Activated naive CD8-positive, alpha-beta T cell treated with anti-CD3 and anti-CD28 coated beads, Interleukin-2, amount 50 U/mL, for 24 hours (primary cell): ENCODE results near the gene MYH9.

Experiments
- ATAC-seq: fragments of 150-1000 bp; cut with Tn5 transposase; one replicate; pipeline ENCODE4 v1.10.0; 2021
- DNase-seq: peaks from one replicate; pipeline ENCODE4 v3.0.0; 2021
- H3K27ac Mint-ChIP-seq: one replicate; pipeline ENCODE4 v1.8.0; 2021; ENCODE audit warnings: mild to moderate bottlenecking, mixed read lengths
- H3K27me3 Mint-ChIP-seq: one replicate; pipeline ENCODE4 v1.8.0; 2021; ENCODE audit warnings: mixed read lengths
- H3K36me3 Mint-ChIP-seq: one replicate; pipeline ENCODE4 v1.8.0; 2021; ENCODE audit warnings: low read depth, mixed read lengths
- H3K4me1 Mint-ChIP-seq: one replicate; pipeline ENCODE4 v1.8.0; 2021; ENCODE audit warnings: mixed read lengths
- H3K4me3 Mint-ChIP-seq: one replicate; pipeline ENCODE4 v1.8.0; 2021; ENCODE audit warnings: mild to moderate bottlenecking, moderate library complexity, mixed read lengths
- H3K9me3 Mint-ChIP-seq: one replicate; pipeline ENCODE4 v1.8.0; 2021; ENCODE audit warnings: mixed read lengths

The MYH9 gene

DNA sequence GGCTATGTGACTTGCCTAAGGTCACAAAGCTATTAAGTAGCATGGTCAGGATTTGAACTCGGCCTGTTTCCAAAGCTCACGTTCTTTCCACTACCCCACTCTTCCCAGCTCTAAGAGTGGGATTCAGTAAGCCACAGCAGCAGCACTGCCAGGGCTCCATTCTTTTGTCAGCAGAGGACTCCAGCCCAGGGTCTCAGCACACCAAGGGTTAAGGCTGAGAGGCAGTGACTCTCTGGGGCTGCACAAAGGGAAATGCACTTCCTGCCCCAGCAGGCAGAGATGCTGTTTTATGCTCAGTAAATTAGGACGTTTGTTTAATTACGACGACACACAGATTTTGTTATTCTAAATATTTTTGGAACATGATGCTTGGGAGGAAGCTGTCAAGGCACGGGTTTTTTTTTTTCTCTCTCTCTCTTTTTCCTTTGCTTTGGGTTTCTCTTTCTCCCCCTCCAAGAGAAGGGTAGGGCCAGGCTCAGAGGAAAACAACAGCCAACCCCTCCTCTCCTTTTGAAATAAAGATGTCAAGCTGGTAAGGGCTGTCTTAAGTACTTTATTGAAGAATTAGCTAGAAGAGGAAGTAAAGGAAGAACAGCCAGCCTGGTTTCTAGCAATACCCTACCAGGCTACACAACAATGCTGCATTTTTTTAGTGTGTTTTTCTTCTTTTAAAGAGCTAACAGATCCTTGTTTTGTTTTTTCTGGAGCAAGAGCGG lies 2.8 kb downstream of the MYH9 start:
- H3K27ac Mint-ChIP-seq: peak overlapping the region; percentile 100
- no peaks in the 10 kb centered on the region for H3K9me3 Mint-ChIP-seq
- H3K36me3 Mint-ChIP-seq: peaks cover 47% of the 10 kb centered on the region
- no peak for ATAC-seq
- peaks cover 67% of the 10 kb centered on the region for H3K4me1 Mint-ChIP-seq
- peak overlapping the region; percentile 98 for H3K4me3 Mint-ChIP-seq
- H3K27me3 Mint-ChIP-seq: no peaks in the 10 kb centered on the region
- no peak for DNase-seq

DNA sequence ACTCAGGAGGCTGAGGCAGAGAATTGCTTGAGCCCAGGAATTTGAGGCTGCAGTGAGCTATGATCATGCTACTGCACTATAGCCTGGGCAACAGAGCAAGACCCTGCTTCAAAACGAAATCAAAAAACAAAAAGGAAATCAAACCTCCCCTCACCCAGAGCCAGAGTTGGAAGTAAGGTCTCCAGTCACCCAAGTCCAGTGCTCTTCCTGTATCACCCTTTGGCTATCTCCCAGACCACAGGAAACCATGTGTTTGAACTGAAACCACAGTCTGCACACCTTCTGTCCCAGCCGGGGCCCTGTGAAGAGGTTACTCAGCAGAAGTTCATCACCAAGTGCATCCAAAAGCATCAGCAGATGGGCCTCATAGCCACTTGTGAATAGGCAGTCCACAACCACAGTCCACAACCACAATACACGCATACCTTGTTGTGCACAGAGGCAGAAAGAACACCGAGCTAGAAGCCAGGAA lies 4.6 kb downstream of the MYH9 start:
- Mint-ChIP-seq H3K9me3 (no peaks in the 10 kb centered on the region), H3K4me3 (peak overlapping the region; percentile 98), H3K27ac (peak overlapping the region; percentile 100), H3K4me1 (peaks cover 77% of the 10 kb centered on the region), H3K36me3 (peaks cover 58% of the 10 kb centered on the region), H3K27me3 (no peaks in the 10 kb centered on the region)
- ATAC-seq: no peak
- peak; percentile 66 for DNase-seq

DNA sequence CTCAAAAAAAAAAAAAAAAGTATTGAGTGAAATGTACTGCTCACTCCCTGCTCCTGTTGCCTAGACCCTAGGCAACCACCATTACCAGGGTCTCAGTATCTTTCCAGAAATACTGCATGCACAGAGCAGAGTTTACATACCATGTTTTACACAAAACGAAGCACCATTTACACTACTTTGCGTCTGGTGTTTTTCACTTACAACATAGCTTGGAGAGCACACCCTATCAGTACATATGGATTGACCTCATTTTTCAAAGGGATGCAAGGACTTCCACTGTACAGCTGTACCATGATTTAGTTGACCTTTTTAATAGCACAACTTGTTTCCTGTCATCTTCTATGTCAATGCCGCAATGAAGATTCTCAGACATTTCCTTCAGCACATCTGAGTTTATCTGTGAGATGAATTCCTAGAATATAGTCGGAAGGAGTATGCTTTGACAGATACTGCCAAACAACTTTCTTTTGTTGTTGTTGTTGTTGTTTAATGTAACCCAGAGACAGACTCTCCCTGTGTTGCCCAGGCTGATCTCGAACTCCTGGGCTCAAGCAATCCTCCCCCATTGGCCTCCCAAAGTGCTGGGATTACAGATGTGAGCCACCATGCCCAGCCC lies 6.1 kb downstream of the MYH9 start:
- peaks cover 91% of the 10 kb centered on the region for H3K4me1 Mint-ChIP-seq
- no peaks in the 10 kb centered on the region for H3K9me3 Mint-ChIP-seq
- H3K36me3 Mint-ChIP-seq: peaks cover 68% of the 10 kb centered on the region
- no peaks in the 10 kb centered on the region for H3K27me3 Mint-ChIP-seq
- ATAC-seq: no peak
- peak overlapping the region; percentile 58 for H3K4me3 Mint-ChIP-seq
- peak overlapping the region; percentile 82 for H3K27ac Mint-ChIP-seq
- no peak for DNase-seq

DNA sequence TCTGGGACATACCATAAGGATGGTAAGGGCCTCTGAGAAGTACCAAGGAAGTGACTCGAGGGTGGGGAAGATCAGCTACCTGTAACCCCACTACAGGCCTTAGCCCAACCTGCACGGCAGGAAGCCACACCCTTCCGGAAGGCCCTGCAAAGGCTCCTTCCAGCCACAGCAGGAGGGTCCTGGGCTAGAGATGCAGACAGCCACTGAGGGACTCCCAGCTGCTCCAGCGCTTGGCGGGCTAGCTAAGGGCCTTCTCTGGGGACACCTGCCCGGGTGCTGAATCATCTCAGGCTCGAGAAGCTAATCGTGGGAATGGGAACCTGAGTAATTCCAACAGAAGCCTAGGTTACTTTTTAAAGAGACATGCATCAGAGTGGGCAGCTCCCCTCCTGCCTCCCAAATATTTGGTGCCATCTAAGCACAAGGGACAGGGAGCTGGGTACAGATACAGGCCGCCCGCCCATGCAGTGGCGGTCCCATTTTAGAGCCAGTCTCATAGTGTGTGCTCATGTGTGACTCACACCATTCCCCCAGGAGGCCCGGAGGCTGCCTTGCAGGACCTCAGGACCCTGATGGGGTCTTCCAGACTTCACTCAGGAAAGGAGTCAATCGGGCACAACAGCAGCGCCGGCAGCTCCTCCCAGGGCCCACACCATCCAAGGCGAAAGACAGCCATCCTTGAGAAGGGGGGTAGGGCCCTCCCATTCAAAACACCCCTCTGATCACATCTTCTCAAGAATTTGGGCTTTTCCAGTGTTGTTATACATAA lies 8.0 kb downstream of the MYH9 start:
- Mint-ChIP-seq H3K9me3 (no peaks in the 10 kb centered on the region), H3K27ac (peak overlapping the region; percentile 82), H3K4me1 (peaks cover 96% of the 10 kb centered on the region), H3K4me3 (peak overlapping the region; percentile 77), H3K36me3 (peaks cover 64% of the 10 kb centered on the region), H3K27me3 (no peaks in the 10 kb centered on the region)
- ATAC-seq (peak; percentile 14), DNase-seq (peak; percentile 40)

DNA sequence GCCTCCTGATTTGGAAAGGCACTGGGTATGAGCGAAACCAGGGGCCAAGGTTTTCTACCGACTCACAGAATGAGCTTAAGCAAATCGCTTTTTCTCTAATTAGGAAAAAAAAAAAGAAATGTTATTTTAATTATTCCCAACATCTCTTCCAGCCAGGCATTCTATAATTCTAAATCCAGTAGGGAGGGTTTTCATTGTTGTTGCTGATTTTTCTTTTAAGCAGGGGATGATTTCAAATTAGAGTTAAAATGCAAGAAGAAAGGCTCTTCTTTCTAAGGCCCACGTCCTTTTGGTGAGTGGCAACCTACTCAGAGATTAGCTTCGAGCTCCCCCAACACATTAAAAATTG lies 8.9 kb downstream of the MYH9 start:
- Mint-ChIP-seq H3K4me1 (peaks cover 96% of the 10 kb centered on the region), H3K27ac (peak overlapping the region; percentile 82), H3K4me3 (peak overlapping the region; percentile 77), H3K9me3 (no peaks in the 10 kb centered on the region), H3K27me3 (no peaks in the 10 kb centered on the region), H3K36me3 (peaks cover 59% of the 10 kb centered on the region)
- no peak for DNase-seq
- no peak for ATAC-seq

DNA sequence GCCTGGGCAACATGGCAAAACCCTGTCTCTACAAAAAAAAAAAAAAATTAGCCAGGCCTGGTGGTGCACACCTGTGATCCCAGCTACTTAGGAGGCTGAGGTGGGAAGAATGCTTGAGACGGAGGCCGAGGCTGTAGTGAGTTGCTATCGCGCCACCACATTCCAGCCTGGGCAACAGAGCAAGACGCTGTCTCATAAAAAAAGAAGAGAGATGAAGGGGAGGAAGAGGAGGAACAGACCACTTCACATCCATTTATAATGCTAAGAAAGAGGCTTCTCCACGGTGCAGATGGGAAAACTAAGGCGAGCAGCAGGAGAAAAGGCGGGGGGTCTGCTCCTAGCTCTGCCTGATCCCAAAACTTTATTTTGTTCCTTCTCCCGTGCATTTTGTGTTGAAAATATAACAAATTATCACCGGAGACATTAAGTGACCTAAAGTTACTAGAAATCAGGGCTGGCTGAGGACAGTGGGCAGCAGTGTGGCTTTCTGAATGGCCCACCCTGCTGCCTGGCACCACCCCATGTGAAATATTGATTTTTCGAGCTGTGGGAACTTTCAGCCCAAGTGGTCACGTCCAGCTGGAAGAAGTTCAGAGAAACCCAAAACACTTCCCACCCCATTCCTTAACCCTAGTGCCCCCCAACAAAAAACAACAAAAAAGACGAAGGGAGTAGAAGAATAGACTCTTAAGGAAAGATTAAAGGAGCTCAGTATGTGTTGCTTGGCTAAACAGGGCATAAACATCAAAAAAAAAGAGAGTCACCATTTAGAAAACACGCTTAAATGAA lies 9.5 kb downstream of the MYH9 start:
- H3K27me3 Mint-ChIP-seq: no peaks in the 10 kb centered on the region
- peak overlapping the region; percentile 82 for H3K27ac Mint-ChIP-seq
- no peak for DNase-seq
- peak overlapping the region; percentile 77 for H3K4me3 Mint-ChIP-seq
- peaks cover 96% of the 10 kb centered on the region for H3K4me1 Mint-ChIP-seq
- peaks cover 60% of the 10 kb centered on the region for H3K36me3 Mint-ChIP-seq
- no peak for ATAC-seq
- no peaks in the 10 kb centered on the region for H3K9me3 Mint-ChIP-seq

DNA sequence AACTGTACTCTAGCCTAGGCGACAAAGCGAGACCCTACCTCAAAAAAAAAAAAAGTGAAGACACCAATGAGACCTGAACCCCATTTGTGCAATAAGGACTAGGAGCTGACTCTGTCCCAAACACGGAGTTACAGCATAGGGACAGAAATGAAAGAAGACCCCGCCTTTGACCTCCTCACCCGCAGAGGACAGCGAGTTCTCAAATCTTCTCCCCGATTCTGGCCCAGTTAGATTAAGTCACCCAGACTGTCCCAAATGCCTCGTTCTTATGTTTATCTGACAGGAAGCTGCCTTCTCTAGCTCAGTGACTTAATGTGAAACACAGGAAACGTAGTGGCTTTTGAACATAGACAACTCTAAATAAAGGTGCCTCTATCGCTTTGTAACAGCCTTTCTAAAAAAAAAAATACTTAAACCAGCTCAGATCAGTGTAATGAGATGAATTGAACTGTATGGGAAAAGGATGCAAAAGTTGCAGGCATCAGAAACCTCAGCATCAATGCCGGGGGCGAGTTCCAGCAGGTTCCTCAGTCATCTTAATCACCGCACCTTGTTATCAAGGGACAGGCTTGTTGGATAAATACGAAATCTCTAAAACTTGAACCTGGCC lies 10.6 kb downstream of the MYH9 start:
- Mint-ChIP-seq H3K27ac (peak overlapping the region; percentile 82), H3K4me1 (peaks cover 97% of the 10 kb centered on the region), H3K4me3 (peak overlapping the region; percentile 77), H3K9me3 (no peaks in the 10 kb centered on the region), H3K27me3 (no peaks in the 10 kb centered on the region), H3K36me3 (peaks cover 63% of the 10 kb centered on the region)
- DNase-seq: no peak
- ATAC-seq: peak; percentile 56

DNA sequence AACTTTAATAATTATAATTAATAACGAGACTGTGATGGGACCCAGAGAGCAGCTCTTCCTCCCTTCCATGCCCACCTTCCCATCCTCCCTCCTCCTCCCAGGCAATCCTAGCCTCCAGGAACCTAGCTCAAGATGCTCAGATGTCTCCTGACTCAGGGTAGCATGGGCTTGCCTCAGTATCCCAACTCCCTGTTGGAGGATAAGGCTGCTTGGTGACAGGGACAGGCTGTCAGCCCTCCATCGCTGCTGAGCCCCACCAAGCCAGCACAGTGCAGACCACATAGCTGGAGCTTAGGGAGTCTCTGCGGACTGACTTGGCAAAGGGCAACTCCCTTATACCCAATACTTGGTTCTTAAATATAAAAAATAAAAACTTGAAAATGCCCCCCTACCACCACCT lies 11.5 kb downstream of the MYH9 start:
- Mint-ChIP-seq H3K27me3 (no peaks in the 10 kb centered on the region), H3K9me3 (no peaks in the 10 kb centered on the region), H3K36me3 (peaks cover 62% of the 10 kb centered on the region), H3K4me3 (peak overlapping the region; percentile 77), H3K27ac (peak overlapping the region; percentile 82), H3K4me1 (peaks cover 97% of the 10 kb centered on the region)
- DNase-seq (no peak), ATAC-seq (no peak)

DNA sequence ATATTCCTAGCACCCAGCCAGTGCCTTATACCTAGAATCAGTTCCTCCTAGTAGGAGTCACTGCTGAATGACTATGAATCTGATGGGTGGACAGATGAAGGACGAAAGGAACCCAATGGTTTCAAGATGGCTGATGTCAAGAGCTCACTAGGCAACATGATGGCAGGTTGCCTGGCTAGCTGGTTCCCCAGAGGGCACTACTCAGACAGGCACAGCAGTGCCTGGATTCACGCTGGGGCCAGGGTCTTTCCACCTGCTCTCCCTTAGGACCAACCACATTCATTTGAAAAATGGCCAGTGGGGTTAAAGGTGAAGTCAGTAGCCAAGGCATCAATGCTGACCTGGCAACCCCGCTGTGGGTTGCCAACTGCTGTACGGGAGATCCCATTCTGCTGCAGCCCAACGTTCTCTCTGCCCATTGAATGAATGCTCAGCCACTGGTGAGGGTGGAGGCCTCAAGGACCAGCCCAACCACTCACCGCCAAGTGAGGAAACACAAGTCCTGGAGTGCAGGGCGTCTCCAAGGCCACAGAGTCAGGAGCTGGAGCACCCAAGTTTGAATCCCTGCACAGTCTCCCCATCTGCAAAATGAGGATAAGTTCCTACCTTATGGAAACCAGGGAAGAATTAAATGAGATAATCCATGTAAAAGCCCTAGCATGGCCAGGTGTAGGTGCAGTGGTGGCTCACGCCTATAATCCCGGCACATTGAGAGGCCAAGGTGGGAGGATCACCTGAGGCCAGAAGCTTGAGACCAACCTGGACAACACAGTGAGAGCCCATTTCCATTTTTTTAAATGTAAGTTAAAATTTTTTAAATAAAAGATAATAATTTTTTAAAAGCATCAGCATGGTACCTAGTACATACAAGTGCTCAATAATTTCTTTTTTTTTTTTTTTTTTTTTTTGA lies 12.4 kb downstream of the MYH9 start:
- Mint-ChIP-seq H3K4me3 (peak overlapping the region; percentile 55), H3K36me3 (peaks cover 65% of the 10 kb centered on the region), H3K27me3 (no peaks in the 10 kb centered on the region), H3K4me1 (peaks cover 97% of the 10 kb centered on the region), H3K9me3 (no peaks in the 10 kb centered on the region), H3K27ac (peak overlapping the region; percentile 90)
- DNase-seq (no peak), ATAC-seq (no peak)

DNA sequence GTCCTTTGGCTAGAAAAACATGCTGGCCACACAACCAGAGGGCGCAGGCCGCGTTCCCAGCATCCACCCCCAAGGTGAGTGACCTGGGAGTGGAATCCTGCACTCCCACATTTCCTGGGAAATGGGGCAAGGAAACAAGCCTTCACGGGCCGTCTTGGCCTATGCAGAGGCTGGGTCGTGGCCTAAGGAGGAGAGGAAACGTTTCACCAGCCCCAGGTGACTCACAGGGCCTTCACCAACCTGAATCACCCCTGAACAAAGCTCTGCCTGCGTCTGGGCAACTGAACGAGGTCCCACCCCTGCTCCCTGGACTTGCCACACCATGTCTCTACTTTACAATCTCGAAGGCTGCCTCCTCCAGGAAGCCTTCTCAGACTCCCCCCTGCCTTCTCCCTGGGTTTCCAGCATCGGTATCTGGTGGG lies 13.2 kb downstream of the MYH9 start:
- no peaks in the 10 kb centered on the region for H3K27me3 Mint-ChIP-seq
- ATAC-seq: peak; percentile 87
- peak; percentile 71 for DNase-seq
- peak overlapping the region; percentile 60 for H3K4me3 Mint-ChIP-seq
- peaks cover 62% of the 10 kb centered on the region for H3K36me3 Mint-ChIP-seq
- peaks cover 97% of the 10 kb centered on the region for H3K4me1 Mint-ChIP-seq
- no peaks in the 10 kb centered on the region for H3K9me3 Mint-ChIP-seq
- H3K27ac Mint-ChIP-seq: peak overlapping the region; percentile 90

DNA sequence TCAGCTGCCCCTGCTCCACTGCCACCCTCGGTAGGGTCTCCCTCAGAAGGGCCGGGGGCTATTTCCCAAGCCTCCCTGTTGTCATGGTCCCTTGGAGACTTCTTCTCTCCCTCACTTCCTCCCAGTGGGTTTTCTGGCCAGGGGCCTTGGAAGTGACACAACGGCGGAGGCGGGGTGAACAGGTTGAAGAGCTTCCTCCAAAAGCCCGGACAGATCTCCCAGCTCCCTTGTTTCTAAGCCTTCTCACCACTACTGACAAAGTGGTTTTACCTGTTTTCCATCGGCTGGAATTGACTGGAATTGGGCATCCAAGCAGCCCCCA lies 14.5 kb downstream of the MYH9 start:
- no peak for ATAC-seq
- Mint-ChIP-seq H3K9me3 (no peaks in the 10 kb centered on the region), H3K27ac (peak overlapping the region; percentile 96), H3K27me3 (no peaks in the 10 kb centered on the region), H3K4me3 (peak overlapping the region; percentile 75), H3K4me1 (peaks cover 96% of the 10 kb centered on the region), H3K36me3 (peaks cover 58% of the 10 kb centered on the region)
- DNase-seq: no peak

DNA sequence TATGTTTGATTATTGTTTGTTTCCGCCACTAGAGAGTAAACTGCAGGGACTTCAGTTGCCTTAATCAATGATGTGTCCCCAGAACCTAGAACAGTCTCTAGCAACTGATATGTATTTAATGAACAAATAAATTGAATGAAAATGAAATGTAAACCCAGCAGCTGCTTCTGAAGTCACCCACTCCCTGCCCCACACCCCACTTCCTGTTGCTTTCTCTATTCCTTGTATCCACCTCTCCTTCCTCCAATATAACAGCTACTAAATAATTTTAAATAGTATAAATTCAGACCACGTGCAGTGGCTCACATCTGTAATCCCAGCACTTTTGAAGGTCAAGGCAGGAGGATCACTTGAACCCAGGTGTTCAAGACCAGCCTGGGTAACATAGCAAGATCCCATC lies 15.8 kb downstream of the MYH9 start:
- peak overlapping the region; percentile 75 for H3K4me3 Mint-ChIP-seq
- peak overlapping the region; percentile 96 for H3K27ac Mint-ChIP-seq
- no peaks in the 10 kb centered on the region for H3K9me3 Mint-ChIP-seq
- H3K4me1 Mint-ChIP-seq: peaks cover 96% of the 10 kb centered on the region
- peaks cover 53% of the 10 kb centered on the region for H3K36me3 Mint-ChIP-seq
- H3K27me3 Mint-ChIP-seq: no peaks in the 10 kb centered on the region
- ATAC-seq (no peak), DNase-seq (no peak)
